DMS153 treated with DMSO at 0.1 percent for 48 hours (cell line): ENCODE measurements around the gene SH3RF3.

Source experiments
- DNase-seq: peaks from one replicate; lab custom pipeline; 2025; ENCODE audit not compliant: unreplicated experiment; lab: John Stamatoyannopoulos, UW

The SH3RF3 gene

GRCh38 chr2:109297566-109298490 lies 168.8 kb downstream of the SH3RF3 start:
- no peak for DNase-seq

GRCh38 chr2:109298851-109299250 lies 169.8 kb downstream of the SH3RF3 start:
- no peak for DNase-seq

GRCh38 chr2:109299536-109299935 lies 170.5 kb downstream of the SH3RF3 start:
- no peak for DNase-seq

GRCh38 chr2:109300582-109300981 lies 171.6 kb downstream of the SH3RF3 start:
- DNase-seq = no peak

- no peak for DNase-seq
These were observed 172.7 kb downstream of the SH3RF3 start for GRCh38 chr2:109301746-109302145.

- no peak for DNase-seq
These were observed 173.3 kb downstream of the SH3RF3 start for GRCh38 chr2:109302319-109302718.

GRCh38 chr2:109304242-109304641 lies 175.2 kb downstream of the SH3RF3 start:
- no peak for DNase-seq

GRCh38 chr2:109304731-109305470 lies 175.9 kb downstream of the SH3RF3 start:
- no peak for DNase-seq

- no peak for DNase-seq
These were observed 176.6 kb downstream of the SH3RF3 start for GRCh38 chr2:109305490-109306167.

- no peak for DNase-seq
These were observed 177.2 kb downstream of the SH3RF3 start for GRCh38 chr2:109306190-109306589.

GRCh38 chr2:109311771-109312170 lies 182.8 kb downstream of the SH3RF3 start:
- no peak for DNase-seq

- DNase-seq = no peak
These were observed 183.9 kb downstream of the SH3RF3 start for GRCh38 chr2:109312902-109313301.

- no peak for DNase-seq
These were observed 184.3 kb downstream of the SH3RF3 start for GRCh38 chr2:109313343-109313742.

GRCh38 chr2:109316091-109316490 lies 187.1 kb downstream of the SH3RF3 start:
- no peak for DNase-seq

- no peak for DNase-seq
These were observed 188.6 kb downstream of the SH3RF3 start for GRCh38 chr2:109317471-109318095.

GRCh38 chr2:109318150-109318948 lies 189.3 kb downstream of the SH3RF3 start:
- DNase-seq = no peak

- DNase-seq = no peak
These were observed 189.9 kb downstream of the SH3RF3 start for GRCh38 chr2:109318949-109319342.

GRCh38 chr2:109320195-109320922 lies 191.4 kb downstream of the SH3RF3 start:
- no peak for DNase-seq

- DNase-seq = no peak
These were observed 192.6 kb downstream of the SH3RF3 start for GRCh38 chr2:109321570-109321969.

- DNase-seq = no peak
These were observed 193.1 kb downstream of the SH3RF3 start for GRCh38 chr2:109322111-109322510.
